ENCODE results near the gene TMEM183A. TPM values are rescaled to one million over a fixed set of nuclear protein-coding genes. Genes with fewer than 3 reads are reported as not detected.
"Not testable (repeated sequence)": the region's sequence is repeated elsewhere in the genome, so short reads cannot be mapped to it uniquely, and the experiment has no call there.

TMEM183A gene
- total RNA-seq, 1 donor, result 207 TPM

DNA sequence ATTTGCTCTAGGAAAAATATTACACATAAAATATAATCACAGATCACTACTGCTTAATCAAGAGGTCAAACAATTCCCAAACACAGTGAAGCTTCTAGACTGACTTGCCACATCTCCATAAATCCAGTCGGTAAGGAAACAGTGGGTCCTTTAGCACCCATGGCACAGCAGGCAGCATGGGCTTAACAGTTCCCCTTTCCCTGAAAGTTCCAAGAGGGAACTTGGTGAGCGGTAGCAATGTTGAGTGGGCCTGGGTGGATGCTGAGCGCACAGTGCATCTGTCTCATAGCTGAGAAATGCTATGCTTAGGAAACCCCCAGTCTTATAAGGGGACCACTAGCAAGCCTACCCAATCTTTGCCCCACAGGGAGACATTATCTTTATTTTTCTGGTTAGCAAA lies 32.3 kb upstream of the TMEM183A start:
- H3K4me1 ChIP-seq (ENCODE audit: insufficient read depth, low read length), result peaks cover 10% of the 10 kb centered on the region
- no peak overlapping the region for H3K4me3 ChIP-seq (ENCODE audit: low read length)
- H3K27me3 ChIP-seq (ENCODE audit: insufficient read depth, low read length), result no peaks in the 10 kb centered on the region
- no peaks in the 10 kb centered on the region for H3K9me3 ChIP-seq (ENCODE audit: low read depth, low read length)

- no peaks in the 10 kb centered on the region for H3K27me3 ChIP-seq (ENCODE audit: insufficient read depth, low read length)
- H3K9me3 ChIP-seq (ENCODE audit: low read depth, low read length), result no peaks in the 10 kb centered on the region
- no peak overlapping the region for H3K4me3 ChIP-seq (ENCODE audit: low read length)
- peaks cover 3% of the 10 kb centered on the region for H3K4me1 ChIP-seq (ENCODE audit: insufficient read depth, low read length)
Measured at GRCh38 chr1:202976633-202977032, 30.5 kb upstream of the TMEM183A start.

DNA sequence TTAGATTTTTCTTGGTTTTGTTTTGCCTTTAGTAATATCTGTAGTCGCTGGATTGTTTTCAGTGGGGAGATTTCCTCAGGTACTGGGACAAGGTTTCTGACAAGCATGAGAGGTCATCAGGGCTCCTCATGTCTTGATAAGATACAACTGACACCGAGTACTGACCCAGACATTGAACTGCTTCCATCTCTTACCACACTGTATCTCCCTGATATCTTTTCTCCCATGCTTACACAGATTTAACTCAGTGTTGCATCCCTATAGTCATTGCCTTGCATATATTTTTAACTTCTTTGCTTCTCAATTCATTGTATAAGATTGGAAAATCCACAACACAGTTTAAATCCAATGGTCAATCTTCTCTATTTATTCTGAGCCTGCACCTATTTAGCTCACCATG lies 27.7 kb upstream of the TMEM183A start:
- H3K4me1 ChIP-seq (ENCODE audit: insufficient read depth, low read length), result peaks cover 7% of the 10 kb centered on the region
- no peak overlapping the region for H3K4me3 ChIP-seq (ENCODE audit: low read length)
- H3K9me3 ChIP-seq (ENCODE audit: low read depth, low read length), result no peaks in the 10 kb centered on the region
- no peaks in the 10 kb centered on the region for H3K27me3 ChIP-seq (ENCODE audit: insufficient read depth, low read length)

- Histone ChIP-seq H3K9me3 (ENCODE audit: low read depth, low read length) (no peaks in the 10 kb centered on the region), H3K4me3 (ENCODE audit: low read length) (no peak overlapping the region), H3K27me3 (ENCODE audit: insufficient read depth, low read length) (no peaks in the 10 kb centered on the region), H3K4me1 (ENCODE audit: insufficient read depth, low read length) (peaks cover 4% of the 10 kb centered on the region)
Measured at GRCh38 chr1:202981939-202982338, 25.2 kb upstream of the TMEM183A start.

DNA sequence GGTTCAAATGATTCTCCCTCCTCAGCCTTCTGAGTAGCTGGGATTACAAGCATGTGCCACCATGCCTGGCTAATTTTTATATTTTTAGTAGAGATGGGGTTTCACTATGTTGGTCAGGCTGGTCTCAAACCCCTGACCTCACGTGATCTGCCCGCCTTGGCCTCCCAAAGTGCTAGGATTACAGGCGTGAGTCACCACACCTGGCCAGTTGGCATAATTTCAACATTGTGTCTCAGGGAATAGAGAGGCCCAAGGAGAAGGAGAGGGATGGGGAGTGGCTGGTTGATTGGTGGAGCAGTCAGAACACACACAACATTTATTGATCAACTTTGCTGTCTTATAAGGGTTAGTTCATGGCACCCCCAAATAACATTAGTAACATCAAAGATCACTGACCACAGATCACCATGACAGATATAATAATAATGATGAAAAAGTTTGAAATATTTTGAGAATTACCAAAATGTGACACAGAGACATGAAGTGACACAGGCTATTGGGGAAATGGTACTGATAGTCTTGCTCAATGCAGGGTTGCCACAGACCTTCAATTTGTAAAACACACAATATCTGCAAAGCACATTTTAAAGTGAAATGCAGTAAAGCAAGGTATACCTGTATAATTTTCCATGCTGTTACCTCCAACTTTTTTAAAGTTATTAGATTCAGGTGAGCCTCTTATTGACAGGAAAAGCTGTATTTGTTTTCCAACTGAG lies 24.3 kb upstream of the TMEM183A start:
- H3K4me3 ChIP-seq (ENCODE audit: low read length), result no peak overlapping the region
- no peaks in the 10 kb centered on the region for H3K27me3 ChIP-seq (ENCODE audit: insufficient read depth, low read length)
- no peaks in the 10 kb centered on the region for H3K9me3 ChIP-seq (ENCODE audit: low read depth, low read length)

DNA sequence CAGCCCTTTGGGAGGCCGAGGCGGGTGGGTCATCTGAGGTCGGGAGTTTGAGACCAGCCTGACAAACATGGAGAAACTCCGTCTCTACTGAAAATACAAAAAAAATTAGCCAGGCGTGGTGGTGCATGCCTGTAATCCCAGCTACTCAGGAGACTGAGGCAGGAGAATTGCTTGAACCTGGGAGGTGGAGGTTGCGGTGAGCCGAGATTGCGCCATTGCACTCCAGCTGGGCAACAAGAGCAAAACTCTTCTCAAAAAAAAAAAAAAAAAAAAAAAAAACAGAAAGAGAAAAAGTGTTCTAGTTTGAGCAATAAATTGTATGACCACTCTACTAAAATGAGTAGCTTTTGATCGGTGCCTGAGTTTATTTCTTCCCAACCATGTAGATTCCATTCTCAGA lies 21.1 kb upstream of the TMEM183A start:
- not testable (repeated sequence) for H3K4me3 ChIP-seq (ENCODE audit: low read length); H3K27me3 ChIP-seq (ENCODE audit: insufficient read depth, low read length); H3K9me3 ChIP-seq (ENCODE audit: low read depth, low read length)
- peaks cover 23% of the 10 kb centered on the region for H3K4me1 ChIP-seq (ENCODE audit: insufficient read depth, low read length)

More for the DNA sequence above, 24.3 kb upstream of the TMEM183A start:
- peaks cover 7% of the 10 kb centered on the region for H3K4me1 ChIP-seq (ENCODE audit: insufficient read depth, low read length)

GRCh38 chr1:202987255-202987654 lies 19.9 kb upstream of the TMEM183A start:
- H3K4me3 ChIP-seq (ENCODE audit: low read length), result no peak overlapping the region
- peaks cover 23% of the 10 kb centered on the region for H3K4me1 ChIP-seq (ENCODE audit: insufficient read depth, low read length)
- H3K9me3 ChIP-seq (ENCODE audit: low read depth, low read length), result no peaks in the 10 kb centered on the region
- H3K27me3 ChIP-seq (ENCODE audit: insufficient read depth, low read length), result no peaks in the 10 kb centered on the region

- no peak overlapping the region for H3K4me3 ChIP-seq (ENCODE audit: low read length)
Measured at GRCh38 chr1:202987922-202988583, 19.1 kb upstream of the TMEM183A start.

GRCh38 chr1:202989879-202990278 lies 17.3 kb upstream of the TMEM183A start:
- Histone ChIP-seq H3K4me1 (ENCODE audit: insufficient read depth, low read length) (peaks cover 19% of the 10 kb centered on the region), H3K27me3 (ENCODE audit: insufficient read depth, low read length) (no peaks in the 10 kb centered on the region), H3K9me3 (ENCODE audit: low read depth, low read length) (no peaks in the 10 kb centered on the region), H3K4me3 (ENCODE audit: low read length) (no peak overlapping the region)

More at GRCh38 chr1:202987922-202988583, 19.1 kb upstream of the TMEM183A start:
- no peaks in the 10 kb centered on the region for H3K9me3 ChIP-seq (ENCODE audit: low read depth, low read length)
- peaks cover 19% of the 10 kb centered on the region for H3K4me1 ChIP-seq (ENCODE audit: insufficient read depth, low read length)
- H3K27me3 ChIP-seq (ENCODE audit: insufficient read depth, low read length), result no peaks in the 10 kb centered on the region

- Histone ChIP-seq H3K9me3 (ENCODE audit: low read depth, low read length) (no peaks in the 10 kb centered on the region), H3K27me3 (ENCODE audit: insufficient read depth, low read length) (no peaks in the 10 kb centered on the region), H3K4me3 (ENCODE audit: low read length) (no peak overlapping the region), H3K4me1 (ENCODE audit: insufficient read depth, low read length) (peaks cover 19% of the 10 kb centered on the region)
Measured at GRCh38 chr1:202991112-202991511, 16.1 kb upstream of the TMEM183A start.

DNA sequence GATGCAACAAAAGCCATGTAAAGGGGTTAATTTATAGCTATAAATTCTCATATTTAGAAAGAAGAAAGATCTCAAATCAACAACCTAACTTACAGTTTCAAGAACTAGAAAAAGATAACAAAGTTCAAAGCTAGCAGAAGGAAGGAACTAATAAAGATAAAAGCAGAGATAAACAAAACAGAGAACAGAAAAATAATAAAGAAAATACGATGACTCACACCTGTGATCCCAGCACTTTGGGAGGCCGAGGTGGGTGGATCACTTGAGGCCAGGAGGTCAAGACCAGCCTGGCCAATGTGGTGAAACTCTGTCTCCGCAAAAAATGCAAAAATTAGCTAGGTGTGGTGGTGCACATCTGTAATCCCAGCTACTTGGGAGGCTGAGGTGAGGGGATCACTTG lies 12.4 kb upstream of the TMEM183A start:
- Histone ChIP-seq H3K4me3 (ENCODE audit: low read length) (no peak overlapping the region), H3K9me3 (ENCODE audit: low read depth, low read length) (no peaks in the 10 kb centered on the region), H3K4me1 (ENCODE audit: insufficient read depth, low read length) (peaks cover 11% of the 10 kb centered on the region), H3K27me3 (ENCODE audit: insufficient read depth, low read length) (no peaks in the 10 kb centered on the region)

GRCh38 chr1:202998836-202999750 lies 8.1 kb upstream of the TMEM183A start:
- H3K9me3 ChIP-seq (ENCODE audit: low read depth, low read length), result no peaks in the 10 kb centered on the region
- H3K27me3 ChIP-seq (ENCODE audit: insufficient read depth, low read length), result no peaks in the 10 kb centered on the region
- no peak overlapping the region for H3K4me3 ChIP-seq (ENCODE audit: low read length)
- peaks cover 7% of the 10 kb centered on the region for H3K4me1 ChIP-seq (ENCODE audit: insufficient read depth, low read length)

- no peak overlapping the region for H3K4me3 ChIP-seq (ENCODE audit: low read length)
- no peaks in the 10 kb centered on the region for H3K9me3 ChIP-seq (ENCODE audit: low read depth, low read length)
- H3K4me1 ChIP-seq (ENCODE audit: insufficient read depth, low read length), result peaks cover 7% of the 10 kb centered on the region
- H3K27me3 ChIP-seq (ENCODE audit: insufficient read depth, low read length), result no peaks in the 10 kb centered on the region
Measured at GRCh38 chr1:203000217-203000944, 6.8 kb upstream of the TMEM183A start.

GRCh38 chr1:203001986-203002385 lies 5.2 kb upstream of the TMEM183A start:
- Histone ChIP-seq H3K27me3 (ENCODE audit: insufficient read depth, low read length) (no peaks in the 10 kb centered on the region), H3K4me3 (ENCODE audit: low read length) (no peak overlapping the region), H3K4me1 (ENCODE audit: insufficient read depth, low read length) (peaks cover 18% of the 10 kb centered on the region), H3K9me3 (ENCODE audit: low read depth, low read length) (no peaks in the 10 kb centered on the region)
